GM12878 (cell line): ENCODE measurements around the gene RHOT1. TPM values are rescaled to one million over a fixed set of nuclear protein-coding genes. Genes with fewer than 3 reads are reported as not detected.
"Not testable (repeated sequence)": the region's sequence is repeated elsewhere in the genome, so short reads cannot be mapped to it uniquely, and the experiment has no call there.

Experiments
- ATAC-seq: fragments of 200-7000 bp; cut with Tn5 transposase; 3 replicates; pipeline ENCODE4 v1.9.1; 2020; ENCODE audit warnings: mild to moderate bottlenecking, moderate library complexity
- BruUV-seq: library from RNA; stranded (reverse); fragments of 400-500 nt; replicated peaks from 2 replicates; lab custom pipeline; 2021; lab: Mats Ljungman, UMichigan
- CTCF ChIA-PET: fragments of 300-600 bp; sonication (Branson Sonifier 250); formaldehyde crosslinking; extraction: SDS; loops from one replicate; lab custom pipeline; 2021; ENCODE audit warnings: inconsistent platforms; lab: Yijun Ruan, JAX
- POLR2A ChIA-PET: fragments of 350-600 bp; formaldehyde crosslinking; extraction: SDS; loops from one replicate; lab custom pipeline; 2021; ENCODE audit warnings: inconsistent platforms; lab: Charles Lee
- RAD21 ChIA-PET: fragments of 300-600 bp; sonication (Branson Sonifier 250); formaldehyde crosslinking; loops from one replicate; lab custom pipeline; 2023; ENCODE audit warnings: antibody characterized with exemption; ENCODE audit not compliant: unreplicated experiment; lab: Charles Lee
- SMC1A ChIA-PET: fragments of 300-600 bp; sonication (Branson Sonifier 250); formaldehyde crosslinking; loops from one replicate; lab custom pipeline; 2023; ENCODE audit not compliant: unreplicated experiment, uncharacterized antibody; lab: Charles Lee
- DNase-seq: peaks from one replicate; pipeline ENCODE4 v3.0.0-alpha.2; 2011; ENCODE audit warnings: low read depth, low spot score
- FAIRE-seq: peaks from 3 replicates; lab custom pipeline; 2011; peaks lifted over from hg19 to GRCh38; lab: Jason Lieb, UNC
- H2AFZ ChIP-seq: 2 replicates; pipeline ENCODE4 v1.6.0; 2011; ENCODE audit warnings: low read depth, low read length, control low read depth; ENCODE audit not compliant: control insufficient read depth
- H3K27ac ChIP-seq: 2 replicates; pipeline ENCODE4 v1.5.1; 2011; ENCODE audit warnings: control low read depth; ENCODE audit not compliant: control insufficient read depth, insufficient read depth
- H3K27me3 ChIP-seq, 2 experiments: replicated peaks in 1 of 2; 2 replicates each; pipeline versions ENCODE4 v1.6.0 to v1.6.1; 2011; ENCODE audit warnings: low read length in 1 of 2; ENCODE audit not compliant: control insufficient read depth in 2 of 2, insufficient read depth in 2 of 2
- H3K36me3 ChIP-seq, 2 experiments: 2 replicates each; pipeline ENCODE4 v1.5.1; 2011; ENCODE audit warnings: low read length in 1 of 2; ENCODE audit not compliant: control insufficient read depth in 2 of 2, insufficient read depth in 2 of 2
- H3K4me1 ChIP-seq: 2 replicates; pipeline ENCODE4 v1.6.1; 2011; ENCODE audit warnings: mild to moderate bottlenecking, low read length, moderate library complexity, mixed read lengths; ENCODE audit not compliant: control insufficient read depth, insufficient read depth
- H3K4me2 ChIP-seq: 2 replicates; pipeline ENCODE4 v1.6.0; 2011; ENCODE audit warnings: control low read depth; ENCODE audit not compliant: control insufficient read depth, insufficient read depth
- H3K4me3 ChIP-seq: fragments of 200-600 bp; sonication (generic); 2 replicates; pipeline ENCODE4 v1.5.1; 2016
- H3K79me2 ChIP-seq: 2 replicates; pipeline ENCODE4 v1.6.0; 2011; ENCODE audit warnings: low read length; ENCODE audit not compliant: control insufficient read depth, insufficient read depth
- H3K9ac ChIP-seq: 2 replicates; pipeline ENCODE4 v1.8.0; 2011; ENCODE audit warnings: low read length, control low read depth, mixed read lengths; ENCODE audit not compliant: control insufficient read depth, insufficient read depth
- H3K9me3 ChIP-seq: replicated peaks from 3 replicates; pipeline ENCODE4 v1.5.1; 2011; ENCODE audit warnings: mild to moderate bottlenecking, low read length; ENCODE audit not compliant: control insufficient read depth, insufficient read depth
- H4K20me1 ChIP-seq: 2 replicates; pipeline ENCODE4 v1.6.0; 2011; ENCODE audit not compliant: control insufficient read depth, insufficient read depth
- FOS ChIP-seq: IDR thresholded peaks from 3 replicates; pipeline ENCODE4 v1.6.1; 2011; ENCODE audit warnings: borderline replicate concordance; ENCODE audit not compliant: insufficient read length; ENCODE audit errors: extremely low read depth
- IKZF1 ChIP-seq: fragments of 450-650 bp; conservative IDR thresholded peaks from 2 replicates; pipeline ENCODE4 v1.6.1; 2017; ENCODE audit warnings: antibody characterized with exemption, mild to moderate bottlenecking
- NBN ChIP-seq: fragments of 450-650 bp; IDR thresholded peaks from 2 replicates; pipeline ENCODE4 v1.6.1; 2016
- SREBF2 ChIP-seq: IDR thresholded peaks from 2 replicates; pipeline ENCODE4 v1.6.1; 2012; ENCODE audit warnings: mild to moderate bottlenecking, low read length
- WGBS: methylation state at CpG from one replicate; pipeline ENCODE4 v1.1.6; 2016; ENCODE audit warnings: low lambda C conversion rate; ENCODE audit not compliant: insufficient replicate concordance, insufficient coverage; ENCODE audit errors: missing lambda C conversion rate; 5-methylcytosine and 5-hydroxymethylcytosine counted together
- in situ Hi-C: fragments of 300-500 bp; cut with MboI; formaldehyde crosslinking; loops from 9 replicates; pipeline ENCODE4 v1.14.3; 2018; ENCODE audit warnings: mixed read lengths
- intact Hi-C: fragments of 100-400 bp; cut with micrococcal nuclease; formaldehyde crosslinking; loops from one replicate; pipeline ENCODE4 v1.14.2; 2022; ENCODE audit not compliant: unreplicated experiment
- polyA plus RNA-seq, 11 experiments: library from polyadenylated mRNA; depleted of rRNA in 4 of 11; unstranded in 6 of 11; stranded (reverse) in 5 of 11; fragments of >200 nt; fragmentation: Nextera tagmentation in 4 of 11; fragmentation: Illumina TruSeq in 1 of 11; extraction: Ambion mirVana in 4 of 11; extraction: Trizol in 1 of 11; gene quantifications; 1 replicate in 1 of 11; 2 replicates in 10 of 11; pipeline versions ENCODE4 v1.2.1 to v1.2.3, GENCODE V29; 2011 to 2016; ENCODE audit warnings: inconsistent platforms in 2 of 11, missing spikeins in 2 of 11, low read depth in 1 of 11
- total RNA-seq, 4 experiments: library from RNA; depleted of rRNA in 3 of 4; stranded (reverse); fragments of >200 nt in 3 of 4; fragmentation: Illumina TruSeq in 1 of 4; extraction: Trizol in 1 of 4; gene quantifications; 2 replicates each; pipeline versions ENCODE4 v1.2.1 to v1.2.3, GENCODE V29; 2013 to 2021

RHOT1 gene
- total and polyA plus RNA-seq, 10 of the 15 experiments (the other 5 are each of a cell fraction or from before 2014, with no cell fraction given): 13.3 to 68.2 (median 22.8) TPM

DNA sequence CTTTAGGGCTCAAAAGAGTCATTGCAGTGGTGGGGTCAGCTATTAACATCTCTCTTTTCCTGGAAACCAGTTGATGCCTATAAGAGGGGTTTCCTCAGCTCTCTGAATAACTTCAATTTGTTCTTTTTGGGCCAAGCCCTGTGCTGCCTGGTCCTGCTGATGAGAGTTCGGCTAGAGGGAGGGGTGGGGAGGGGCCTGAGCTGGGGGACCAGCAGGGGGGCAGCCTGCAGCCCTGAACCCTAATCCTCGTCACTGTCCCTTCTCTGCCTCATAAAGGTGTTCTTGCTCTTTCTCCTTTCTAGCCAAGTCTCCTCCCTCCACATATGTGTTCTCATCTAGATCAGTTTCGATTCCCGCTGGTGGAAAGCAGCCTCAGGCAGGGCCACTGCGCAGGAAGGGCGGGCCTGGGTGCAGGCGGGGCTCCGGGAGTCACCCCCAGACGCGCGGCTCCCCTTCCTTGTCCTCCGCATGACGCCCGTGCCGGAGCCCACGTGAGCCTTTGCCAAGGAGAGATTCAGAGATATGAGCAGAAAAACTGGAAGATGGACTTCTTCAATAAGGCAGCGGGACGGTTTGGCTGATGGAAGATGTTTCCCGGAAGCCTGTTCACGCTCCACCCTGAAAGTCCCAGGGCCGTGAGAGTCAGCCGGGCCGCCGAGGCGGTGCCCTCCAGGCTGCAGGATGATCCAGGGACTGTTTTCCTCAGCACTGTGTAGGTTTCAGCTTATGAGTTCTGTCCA, 15.0 kb upstream of the RHOT1 start (continued):
- TF ChIP-seq IKZF1: peak; percentile 71
- peak; percentile 59 for TF ChIP-seq NBN
- TF ChIP-seq SREBF2: no peak
- TF ChIP-seq FOS: no peak

DNA sequence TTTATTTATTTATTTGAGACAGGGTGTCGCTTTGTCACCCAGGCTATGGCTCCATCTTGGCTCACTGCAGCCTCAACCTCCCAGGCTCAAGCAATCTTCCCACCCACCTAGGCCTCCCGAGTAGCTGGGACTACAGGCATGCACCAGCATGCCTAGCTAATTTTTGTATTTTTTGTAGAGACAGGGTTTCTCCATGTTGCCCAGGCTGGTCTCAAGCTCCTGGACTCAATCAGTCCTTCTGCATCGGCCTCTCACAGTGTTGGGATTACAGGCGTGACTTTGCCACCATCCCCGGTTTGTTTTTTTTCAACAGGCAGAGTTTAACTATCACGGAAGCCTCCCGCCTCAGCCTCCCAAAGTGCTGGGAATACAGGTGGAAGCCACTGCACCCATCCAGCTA, 13.8 kb upstream of the RHOT1 start:
- H4K20me1 ChIP-seq, BruUV-seq, H2AFZ ChIP-seq, H3K4me1 ChIP-seq, H3K9me3 ChIP-seq, DNase-seq, in situ Hi-C loops, H3K79me2 ChIP-seq, H3K27me3 ChIP-seq, H3K36me3 ChIP-seq, intact Hi-C loops, H3K27ac ChIP-seq: not testable (repeated sequence)
- POLR2A ChIA-PET: interaction anchor here (0.7 to 1.1 kb wide), 2 partner anchors 15 to 121 kb away, joined by 3 read pairs; partner anchors contain the start of gene LRRC37B
- RAD21 ChIA-PET: interaction anchor here (1.1 to 1.7 kb wide), 3 partner anchors 8 to 191 kb away, joined by 3 to 7 read pairs (median 3); no protein-coding TSS in a partner anchor
- SMC1A ChIA-PET: interaction anchor here (0.7 to 3.3 kb wide), 6 partner anchors 8 to 120 kb away, joined by 3 to 19 read pairs (median 4); partner anchors contain the start of gene RHOT1
- WGBS: 73% methylated on average over 7 of the region's 7 CpGs
- Histone ChIP-seq H3K4me2 (peak overlapping the region; percentile 69), H3K9ac (peak overlapping the region; percentile 91), H3K4me3 (peak overlapping the region; percentile 80)
- ATAC-seq (0 out of 3 replicates have a peak, but pooled peaks have one; percentile 7), FAIRE-seq (peak; percentile 13)
- CTCF ChIA-PET: interaction anchor here (1.6 to 6.0 kb wide), 3 partner anchors 9 to 121 kb away, joined by 5 to 72 read pairs (median 13); partner anchors contain the start of genes LRRC37B and RHOT1
